ENCODE measurements around the gene MCC.

Gene MCC

GRCh38 chr5:113311301-113311700, 177.0 kb downstream of the MCC start:
- no peak overlapping the region for H3K27ac ChIP-seq (ENCODE audit: low read depth, low read length)
- no peak overlapping the region for H3K9ac ChIP-seq (ENCODE audit: low read length)
- H3K79me2 ChIP-seq (ENCODE audit: control insufficient read depth, insufficient read depth, low read length) = no peaks in the 10 kb centered on the region
- H3K4ac ChIP-seq (ENCODE audit: low read depth, low read length) = no peak overlapping the region
- H4K8ac ChIP-seq (ENCODE audit: low read depth, low read length) = no peak overlapping the region
- no CpG with 5 or more reads among the region's 5 CpGs for WGBS (ENCODE audit: extremely low coverage, insufficient coverage, low lambda C conversion rate)
- no peaks in the 10 kb centered on the region for H3K79me1 ChIP-seq (ENCODE audit: low read length)
- no peak overlapping the region for H3K56ac ChIP-seq (ENCODE audit: low read length)
- H3K4me3 ChIP-seq (ENCODE audit: low read length) = no peak overlapping the region
- H3K27me3 ChIP-seq (ENCODE audit: insufficient read depth, low read length, poor library complexity) = no peaks in the 10 kb centered on the region
- DNase-seq = no peak
- H3K4me2 ChIP-seq (ENCODE audit: low read length) = no peak overlapping the region
- H3K4me1 ChIP-seq (ENCODE audit: control insufficient read depth, low read depth, low read length) = no peaks in the 10 kb centered on the region
- H3K23ac ChIP-seq (ENCODE audit: low read length) = no peak overlapping the region
- no peak overlapping the region for H2BK15ac ChIP-seq (replicated peaks; ENCODE audit: low read depth)
- H4K5ac ChIP-seq (ENCODE audit: low read length) = no peak overlapping the region
- no peak overlapping the region for H3K18ac ChIP-seq (ENCODE audit: low read length)
- H2BK120ac ChIP-seq (ENCODE audit: low read depth, low read length) = no peak overlapping the region
- H2AK5ac ChIP-seq (ENCODE audit: low read length) = no peak overlapping the region
- H3K36me3 ChIP-seq (ENCODE audit: control insufficient read depth, insufficient read depth, low read length) = no peaks in the 10 kb centered on the region
- H2BK5ac ChIP-seq (ENCODE audit: low read length) = no peak overlapping the region

- no CpG with 5 or more reads among the region's 2 CpGs for WGBS (ENCODE audit: extremely low coverage, insufficient coverage, low lambda C conversion rate)
- H3K79me1 ChIP-seq (ENCODE audit: low read length) = no peaks in the 10 kb centered on the region
- H2BK15ac ChIP-seq (replicated peaks; ENCODE audit: low read depth) = no peak overlapping the region
- no peaks in the 10 kb centered on the region for H3K36me3 ChIP-seq (ENCODE audit: control insufficient read depth, insufficient read depth, low read length)
- H2AK5ac ChIP-seq (ENCODE audit: low read length) = no peak overlapping the region
- H3K79me2 ChIP-seq (ENCODE audit: control insufficient read depth, insufficient read depth, low read length) = no peaks in the 10 kb centered on the region
- no peak overlapping the region for H3K9ac ChIP-seq (ENCODE audit: low read length)
- H3K4me1 ChIP-seq (ENCODE audit: control insufficient read depth, low read depth, low read length) = peaks cover 3% of the 10 kb centered on the region
- H3K23ac ChIP-seq (ENCODE audit: low read length) = no peak overlapping the region
- H4K5ac ChIP-seq (ENCODE audit: low read length) = no peak overlapping the region
- no peak overlapping the region for H2BK120ac ChIP-seq (ENCODE audit: low read depth, low read length)
- no peak overlapping the region for H3K27ac ChIP-seq (ENCODE audit: low read depth, low read length)
- no peak overlapping the region for H3K4ac ChIP-seq (ENCODE audit: low read depth, low read length)
- no peak overlapping the region for H2BK5ac ChIP-seq (ENCODE audit: low read length)
- no peak overlapping the region for H3K56ac ChIP-seq (ENCODE audit: low read length)
- H3K18ac ChIP-seq (ENCODE audit: low read length) = no peak overlapping the region
- no peak overlapping the region for H3K4me3 ChIP-seq (ENCODE audit: low read length)
- no peak for DNase-seq
- no peak overlapping the region for H3K4me2 ChIP-seq (ENCODE audit: low read length)
- H4K8ac ChIP-seq (ENCODE audit: low read depth, low read length) = no peak overlapping the region
- no peaks in the 10 kb centered on the region for H3K27me3 ChIP-seq (ENCODE audit: insufficient read depth, low read length, poor library complexity)
These were observed 186.1 kb downstream of the MCC start for GRCh38 chr5:113302120-113302519.

GRCh38 chr5:113299591-113299990, 188.7 kb downstream of the MCC start:
- Histone ChIP-seq H3K4me3 (ENCODE audit: low read length) (no peak overlapping the region), H4K8ac (ENCODE audit: low read depth, low read length) (no peak overlapping the region), H3K27ac (ENCODE audit: low read depth, low read length) (no peak overlapping the region), H3K56ac (ENCODE audit: low read length) (peak overlapping the region; percentile 68), H2BK5ac (ENCODE audit: low read length) (no peak overlapping the region), H3K9ac (ENCODE audit: low read length) (no peak overlapping the region), H3K27me3 (ENCODE audit: insufficient read depth, low read length, poor library complexity) (no peaks in the 10 kb centered on the region), H4K5ac (ENCODE audit: low read length) (no peak overlapping the region), H3K79me1 (ENCODE audit: low read length) (peaks cover 2% of the 10 kb centered on the region), H3K36me3 (ENCODE audit: control insufficient read depth, insufficient read depth, low read length) (no peaks in the 10 kb centered on the region), H3K4ac (ENCODE audit: low read depth, low read length) (no peak overlapping the region), H2BK15ac (replicated peaks; ENCODE audit: low read depth) (no peak overlapping the region), H3K4me1 (ENCODE audit: control insufficient read depth, low read depth, low read length) (peaks cover 15% of the 10 kb centered on the region), H2AK5ac (ENCODE audit: low read length) (no peak overlapping the region), H3K18ac (ENCODE audit: low read length) (no peak overlapping the region), H3K79me2 (ENCODE audit: control insufficient read depth, insufficient read depth, low read length) (peaks cover under 1% of the 10 kb centered on the region), H3K23ac (ENCODE audit: low read length) (no peak overlapping the region), H2BK120ac (ENCODE audit: low read depth, low read length) (no peak overlapping the region), H3K4me2 (ENCODE audit: low read length) (no peak overlapping the region)
- no CpG with 5 or more reads among the region's 1 CpG for WGBS (ENCODE audit: extremely low coverage, insufficient coverage, low lambda C conversion rate)
- peak; percentile 52 for DNase-seq

GRCh38 chr5:113296676-113297075, 191.6 kb downstream of the MCC start:
- Histone ChIP-seq H3K4ac (ENCODE audit: low read depth, low read length) (no peak overlapping the region), H3K79me1 (ENCODE audit: low read length) (peaks cover 2% of the 10 kb centered on the region), H3K36me3 (ENCODE audit: control insufficient read depth, insufficient read depth, low read length) (no peaks in the 10 kb centered on the region), H3K23ac (ENCODE audit: low read length) (no peak overlapping the region), H3K56ac (ENCODE audit: low read length) (peak overlapping the region; percentile 27), H2BK120ac (ENCODE audit: low read depth, low read length) (no peak overlapping the region), H4K8ac (ENCODE audit: low read depth, low read length) (no peak overlapping the region), H3K27me3 (ENCODE audit: insufficient read depth, low read length, poor library complexity) (no peaks in the 10 kb centered on the region), H2BK5ac (ENCODE audit: low read length) (no peak overlapping the region), H3K9ac (ENCODE audit: low read length) (no peak overlapping the region), H3K18ac (ENCODE audit: low read length) (no peak overlapping the region), H3K4me1 (ENCODE audit: control insufficient read depth, low read depth, low read length) (peaks cover 15% of the 10 kb centered on the region), H3K79me2 (ENCODE audit: control insufficient read depth, insufficient read depth, low read length) (peaks cover 28% of the 10 kb centered on the region), H3K27ac (ENCODE audit: low read depth, low read length) (no peak overlapping the region), H2BK15ac (replicated peaks; ENCODE audit: low read depth) (no peak overlapping the region), H2AK5ac (ENCODE audit: low read length) (no peak overlapping the region), H3K4me2 (ENCODE audit: low read length) (no peak overlapping the region), H3K4me3 (ENCODE audit: low read length) (no peak overlapping the region), H4K5ac (ENCODE audit: low read length) (no peak overlapping the region)
- WGBS (ENCODE audit: extremely low coverage, insufficient coverage, low lambda C conversion rate) = no CpG with 5 or more reads among the region's 1 CpG
- no peak for DNase-seq

- Histone ChIP-seq H3K79me1 (ENCODE audit: low read length) (peaks cover 3% of the 10 kb centered on the region), H3K18ac (ENCODE audit: low read length) (peak overlapping the region; percentile 84), H3K27me3 (ENCODE audit: insufficient read depth, low read length, poor library complexity) (no peaks in the 10 kb centered on the region), H4K8ac (ENCODE audit: low read depth, low read length) (no peak overlapping the region), H2AK5ac (ENCODE audit: low read length) (no peak overlapping the region), H3K9ac (ENCODE audit: low read length) (peak overlapping the region; percentile 57), H3K4ac (ENCODE audit: low read depth, low read length) (no peak overlapping the region), H3K4me1 (ENCODE audit: control insufficient read depth, low read depth, low read length) (peaks cover 22% of the 10 kb centered on the region), H3K27ac (ENCODE audit: low read depth, low read length) (no peak overlapping the region), H3K23ac (ENCODE audit: low read length) (no peak overlapping the region), H3K4me2 (ENCODE audit: low read length) (peak overlapping the region; percentile 64), H2BK120ac (ENCODE audit: low read depth, low read length) (peak overlapping the region; percentile 85), H3K56ac (ENCODE audit: low read length) (peak overlapping the region; percentile 70), H3K36me3 (ENCODE audit: control insufficient read depth, insufficient read depth, low read length) (no peaks in the 10 kb centered on the region), H4K5ac (ENCODE audit: low read length) (no peak overlapping the region), H3K79me2 (ENCODE audit: control insufficient read depth, insufficient read depth, low read length) (peaks cover 38% of the 10 kb centered on the region), H2BK5ac (ENCODE audit: low read length) (no peak overlapping the region), H2BK15ac (replicated peaks; ENCODE audit: low read depth) (no peak overlapping the region), H3K4me3 (ENCODE audit: low read length) (peak overlapping the region; percentile 12)
- WGBS (ENCODE audit: extremely low coverage, insufficient coverage, low lambda C conversion rate) = no CpG with 5 or more reads among the region's 8 CpGs
- DNase-seq = no peak
These were observed 193.1 kb downstream of the MCC start for GRCh38 chr5:113295111-113295539.

All from mesendoderm (in vitro differentiated cells).